ENCODE results near the gene TPK1.

Gene TPK1

DNA sequence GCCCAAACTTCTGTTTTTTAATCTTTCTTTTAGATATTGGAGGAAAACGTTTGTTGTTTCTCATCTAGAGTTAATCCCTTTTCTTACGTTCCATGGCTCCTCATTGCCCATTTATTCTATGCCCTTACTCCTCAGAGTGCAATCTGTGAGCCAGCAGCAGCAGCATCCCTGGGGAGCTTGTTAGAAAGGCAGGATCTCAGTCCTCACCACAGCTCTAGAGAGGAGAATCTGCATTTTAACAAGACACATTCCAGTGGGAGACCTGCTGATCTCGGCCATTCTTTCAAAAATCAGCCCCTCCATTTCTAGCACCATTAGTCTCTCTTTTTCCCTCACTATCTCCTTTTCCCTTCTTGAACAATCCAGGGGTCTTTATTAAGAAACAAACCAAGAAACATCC lies 348.0 kb downstream of the TPK1 start:
- H3K27ac Mint-ChIP-seq = no peak overlapping the region
- H3K36me3 Mint-ChIP-seq = peaks cover 9 to 13% of the 10 kb centered on the region in 2 donors
- DNase-seq (no peak), ATAC-seq (replicated peaks) (no peak)
- peaks cover 0 to 2% of the 10 kb centered on the region in 2 donors for H3K9me3 Mint-ChIP-seq
- no peak overlapping the region for H3K4me3 Mint-ChIP-seq
- H3K4me1 Mint-ChIP-seq = peaks cover 4 to 5% of the 10 kb centered on the region in 2 donors
- no peaks in the 10 kb centered on the region for H3K27me3 Mint-ChIP-seq

DNA sequence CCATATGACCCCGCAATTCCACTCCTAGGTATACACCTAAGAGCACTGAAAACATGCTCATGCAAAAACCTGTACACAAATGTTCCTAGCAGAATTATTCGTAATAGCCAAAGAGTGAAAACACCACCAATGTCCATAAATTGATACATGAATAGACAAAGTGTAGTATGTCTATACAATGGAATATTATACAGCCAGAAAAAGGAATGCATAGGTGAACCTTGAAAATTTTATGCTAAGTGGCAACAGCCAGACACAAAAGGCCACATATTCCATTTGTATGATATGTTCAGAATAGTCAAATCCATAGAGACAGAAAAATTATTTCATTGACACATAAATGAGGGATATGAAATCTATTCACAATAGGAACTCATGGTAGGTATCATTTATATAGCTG lies 351.4 kb downstream of the TPK1 start:
- DNase-seq (no peak), ATAC-seq (replicated peaks) (no peak)
- peaks cover 0 to 2% of the 10 kb centered on the region in 2 donors for H3K9me3 Mint-ChIP-seq
- no peak overlapping the region for H3K27ac Mint-ChIP-seq
- no peak overlapping the region for H3K4me3 Mint-ChIP-seq
- peaks cover 4 to 5% of the 10 kb centered on the region in 2 donors for H3K4me1 Mint-ChIP-seq
- H3K36me3 Mint-ChIP-seq = peaks cover 3 to 8% of the 10 kb centered on the region in 2 donors
- H3K27me3 Mint-ChIP-seq = no peaks in the 10 kb centered on the region

DNA sequence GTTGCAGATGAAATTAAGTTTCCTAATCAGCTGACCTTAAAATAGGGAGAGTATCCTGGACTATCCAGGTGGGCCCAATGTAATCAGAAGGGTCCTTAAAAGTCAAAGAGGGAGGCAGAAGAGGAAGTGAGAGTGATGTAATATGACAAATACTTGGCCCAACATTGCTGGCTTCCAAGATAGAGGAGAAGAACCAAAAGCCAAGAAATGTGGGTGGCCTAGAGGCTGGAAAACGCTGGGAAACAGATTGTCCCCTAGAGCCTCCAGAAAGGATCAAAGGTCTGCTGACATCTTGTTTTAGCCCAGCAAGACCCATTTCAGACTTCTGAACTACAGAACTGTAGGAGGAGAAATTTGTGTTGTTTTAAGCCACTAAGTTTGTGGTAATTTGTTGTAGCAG lies 352.7 kb downstream of the TPK1 start:
- DNase-seq (no peak), ATAC-seq (replicated peaks) (no peak)
- Mint-ChIP-seq H3K36me3 (peaks cover 2 to 7% of the 10 kb centered on the region in 2 donors), H3K27me3 (no peaks in the 10 kb centered on the region), H3K27ac (no peak overlapping the region), H3K4me1 (peaks cover 4 to 5% of the 10 kb centered on the region in 2 donors), H3K9me3 (peaks cover 0 to 2% of the 10 kb centered on the region in 2 donors), H3K4me3 (no peak overlapping the region)

DNA sequence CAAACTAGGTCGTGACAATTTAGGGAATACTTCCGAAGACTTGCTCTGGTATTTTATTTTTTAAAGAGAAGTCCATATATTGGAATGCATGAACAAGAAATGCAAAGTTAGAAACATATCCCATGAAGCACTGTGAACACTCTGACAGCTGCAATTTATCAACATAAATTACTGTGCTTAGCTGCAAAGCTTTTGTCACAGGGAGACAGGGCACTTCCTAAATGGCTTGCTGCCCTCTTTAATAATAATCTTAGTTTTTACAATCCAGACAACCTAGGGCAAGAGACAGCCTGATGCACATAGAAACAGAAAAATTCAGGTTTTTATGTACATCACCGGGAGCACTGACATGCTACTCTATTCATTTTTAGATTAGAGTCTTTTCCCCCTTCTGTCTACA lies 354.0 kb downstream of the TPK1 start:
- no peak overlapping the region for H3K27ac Mint-ChIP-seq
- peaks cover 0 to 2% of the 10 kb centered on the region in 2 donors for H3K36me3 Mint-ChIP-seq
- peaks cover 4 to 5% of the 10 kb centered on the region in 2 donors for H3K4me1 Mint-ChIP-seq
- no peaks in the 10 kb centered on the region for H3K27me3 Mint-ChIP-seq
- no peak overlapping the region for H3K4me3 Mint-ChIP-seq
- H3K9me3 Mint-ChIP-seq = peaks cover 0 to 2% of the 10 kb centered on the region in 2 donors
- DNase-seq (no peak), ATAC-seq (replicated peaks) (no peak)

DNA sequence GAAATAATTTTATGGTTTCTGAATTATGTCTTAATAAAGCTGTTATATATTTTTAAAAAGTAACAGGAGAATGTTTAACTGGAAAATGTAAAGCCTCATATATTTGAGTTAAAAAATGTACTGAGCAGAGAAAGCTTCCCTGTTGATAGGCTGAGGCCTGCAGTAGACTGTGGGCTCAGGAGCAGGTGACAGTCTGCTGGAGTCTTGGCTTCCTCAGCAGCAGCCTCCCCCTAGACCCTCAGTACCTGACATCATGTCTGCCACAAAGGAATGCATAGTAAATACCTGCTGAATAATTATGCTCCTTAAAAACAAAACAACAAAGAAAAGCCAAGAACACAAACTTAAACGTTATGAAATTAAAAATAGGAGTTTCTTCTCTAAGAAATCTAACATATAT lies 358.5 kb downstream of the TPK1 start:
- Mint-ChIP-seq H3K9me3 (no peaks in the 10 kb centered on the region), H3K27ac (no peak overlapping the region), H3K4me1 (peaks cover 19 to 30% of the 10 kb centered on the region in 2 donors), H3K4me3 (no peak overlapping the region), H3K27me3 (no peaks in the 10 kb centered on the region), H3K36me3 (no peaks in the 10 kb centered on the region)
- DNase-seq (no peak), ATAC-seq (replicated peaks) (no peak)

DNA sequence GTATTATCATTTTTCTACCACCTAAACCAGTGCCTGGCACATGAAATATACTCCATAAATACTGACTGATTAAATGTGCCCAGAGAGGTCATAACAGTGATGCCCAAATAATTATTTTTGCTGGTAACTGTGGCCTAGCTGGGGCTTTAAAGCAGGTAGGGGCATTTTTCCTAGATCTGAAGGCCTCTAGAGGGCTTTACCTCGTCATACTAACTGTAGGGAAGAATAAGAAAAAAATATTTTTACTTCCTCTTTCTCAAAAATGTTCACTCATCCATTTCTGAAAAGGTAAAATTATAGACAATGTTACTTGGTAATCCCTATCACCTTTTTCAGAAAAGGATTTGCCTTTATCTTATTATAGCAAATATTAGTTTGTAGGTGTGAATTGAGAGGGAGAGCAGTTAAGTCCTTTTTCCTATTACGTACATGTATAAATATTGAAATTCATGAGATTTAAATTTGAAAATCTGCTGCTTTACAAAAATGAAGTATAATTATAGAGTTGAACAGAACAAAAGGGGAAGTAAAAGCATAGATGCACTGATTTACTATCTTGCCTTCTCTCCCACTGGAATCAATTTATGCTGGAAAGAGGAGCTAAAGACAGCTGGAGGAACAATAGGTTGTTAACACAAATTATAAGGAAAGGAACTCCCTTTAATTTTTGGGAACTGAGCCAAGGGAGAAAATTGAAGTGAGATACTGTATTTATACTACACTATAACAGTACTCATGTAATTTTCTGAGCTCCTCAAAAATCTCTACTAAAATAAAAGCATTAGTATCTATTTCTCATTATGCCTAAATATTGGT lies 360.8 kb downstream of the TPK1 start:
- H3K27ac Mint-ChIP-seq = no peak overlapping the region
- peak; percentile 33 to 70 for ATAC-seq (replicated peaks)
- H3K4me1 Mint-ChIP-seq = peaks cover 19 to 30% of the 10 kb centered on the region in 2 donors
- no peaks in the 10 kb centered on the region for H3K36me3 Mint-ChIP-seq
- no peaks in the 10 kb centered on the region for H3K9me3 Mint-ChIP-seq
- H3K27me3 Mint-ChIP-seq = no peaks in the 10 kb centered on the region
- H3K4me3 Mint-ChIP-seq = no peak overlapping the region
- no peak for DNase-seq

DNA sequence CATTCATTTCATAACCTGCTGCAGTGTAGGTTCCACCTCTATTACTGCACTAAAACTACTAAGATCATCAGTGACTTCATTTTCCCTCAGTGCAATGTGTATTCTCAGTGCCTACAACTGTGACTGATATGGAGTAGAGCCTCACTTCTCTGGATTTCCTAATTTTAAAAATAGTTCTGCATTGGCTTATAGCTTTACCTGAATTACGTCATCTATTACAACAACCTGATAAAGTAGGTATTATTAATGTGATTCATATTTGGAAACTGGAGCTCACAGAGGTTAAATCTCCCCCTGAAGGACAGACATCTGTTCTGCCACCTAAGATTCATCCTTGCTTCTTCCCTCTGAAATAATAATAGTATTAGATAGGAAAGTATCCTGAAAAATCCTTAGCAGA lies 361.5 kb downstream of the TPK1 start:
- no peak for ATAC-seq (replicated peaks)
- H3K27ac Mint-ChIP-seq = no peak overlapping the region
- peaks cover 19 to 30% of the 10 kb centered on the region in 2 donors for H3K4me1 Mint-ChIP-seq
- no peak overlapping the region for H3K4me3 Mint-ChIP-seq
- no peaks in the 10 kb centered on the region for H3K9me3 Mint-ChIP-seq
- H3K36me3 Mint-ChIP-seq = no peaks in the 10 kb centered on the region
- DNase-seq = no peak
- no peaks in the 10 kb centered on the region for H3K27me3 Mint-ChIP-seq

DNA sequence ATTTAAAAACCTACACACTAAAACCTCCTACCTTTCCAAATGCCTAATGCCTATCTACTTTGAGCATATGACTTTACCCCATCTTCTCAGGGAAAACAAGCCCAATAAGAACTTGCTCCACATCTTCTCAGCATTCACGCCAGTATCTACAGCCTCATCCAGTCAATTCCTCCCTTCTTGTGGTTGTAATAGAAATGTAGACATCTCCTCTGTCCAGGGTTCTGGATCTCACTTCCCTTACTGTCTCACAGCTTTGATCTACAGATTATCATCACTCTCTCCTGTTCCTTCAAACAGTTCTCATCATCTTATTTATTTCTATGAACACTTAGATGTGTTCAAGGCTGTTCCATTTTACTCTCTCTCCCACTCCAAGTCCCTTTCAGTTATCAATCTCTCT lies 361.9 kb downstream of the TPK1 start:
- ATAC-seq (replicated peaks) = peak; percentile 57 to 73
- no peak for DNase-seq
- Mint-ChIP-seq H3K27ac (no peak overlapping the region), H3K4me3 (no peak overlapping the region), H3K9me3 (no peaks in the 10 kb centered on the region), H3K27me3 (no peaks in the 10 kb centered on the region), H3K36me3 (peaks cover 0 to under 1% of the 10 kb centered on the region in 2 donors), H3K4me1 (peaks cover 19 to 30% of the 10 kb centered on the region in 2 donors)

DNA sequence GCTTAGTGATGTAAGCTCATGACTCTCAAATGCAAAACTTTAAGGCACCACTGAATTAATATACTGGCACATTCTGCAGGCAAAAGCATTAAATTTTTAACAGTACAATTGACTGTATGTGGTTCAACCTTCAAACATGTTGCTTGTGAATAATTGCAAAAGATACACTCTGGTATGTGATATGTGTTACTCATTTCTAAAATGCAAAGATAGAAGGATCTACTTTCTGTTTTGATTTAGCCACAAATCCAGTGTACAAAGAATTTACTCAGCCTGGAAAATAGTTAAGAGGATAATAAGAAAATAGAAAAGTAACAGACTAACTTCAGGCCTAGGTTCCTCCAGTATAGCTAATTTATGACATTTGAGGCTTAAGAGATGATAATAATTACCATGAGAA lies 365.8 kb downstream of the TPK1 start:
- no peak for ATAC-seq (replicated peaks)
- H3K4me3 Mint-ChIP-seq = no peak overlapping the region
- peaks cover 0 to 5% of the 10 kb centered on the region in 2 donors for H3K9me3 Mint-ChIP-seq
- H3K36me3 Mint-ChIP-seq = peaks cover 10 to 15% of the 10 kb centered on the region in 2 donors
- no peak overlapping the region for H3K27ac Mint-ChIP-seq
- no peaks in the 10 kb centered on the region for H3K27me3 Mint-ChIP-seq
- DNase-seq = no peak
- peaks cover 17 to 22% of the 10 kb centered on the region in 2 donors for H3K4me1 Mint-ChIP-seq

DNA sequence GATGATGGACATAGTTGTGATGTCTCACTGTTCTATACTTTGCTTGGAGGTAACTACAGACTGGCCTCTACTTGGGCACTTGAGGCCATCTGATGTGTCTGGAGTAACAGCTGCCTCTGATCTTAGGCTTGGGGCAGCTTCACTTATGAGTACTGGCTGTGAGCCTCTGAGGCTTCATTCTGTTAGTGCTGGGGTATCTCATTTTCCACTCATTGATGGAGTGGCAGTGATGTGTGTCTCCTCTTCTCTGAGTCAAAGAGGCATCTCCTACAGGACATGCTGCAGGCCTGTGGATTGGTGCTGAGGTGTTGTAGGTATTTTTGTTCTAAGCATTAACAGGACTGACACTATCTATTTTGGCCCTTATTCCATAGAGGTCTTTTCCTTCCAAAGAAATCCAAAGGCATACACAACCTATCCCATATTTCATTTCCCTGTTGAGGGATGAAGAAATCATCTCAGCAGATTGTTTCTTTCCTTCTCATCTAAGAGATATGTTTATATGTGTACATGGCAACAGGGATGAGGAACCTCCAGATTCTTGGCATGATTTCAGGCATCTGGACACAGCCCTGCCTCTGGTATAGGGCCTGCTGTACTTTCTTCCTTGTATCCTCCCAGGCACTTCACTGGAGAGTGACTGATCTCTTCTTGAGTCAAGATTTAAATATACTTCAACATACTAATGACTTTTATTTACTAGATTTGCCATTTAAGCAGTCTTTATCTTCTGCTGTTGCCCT lies 366.7 kb downstream of the TPK1 start:
- H3K9me3 Mint-ChIP-seq = peaks cover 0 to 7% of the 10 kb centered on the region in 2 donors
- H3K4me1 Mint-ChIP-seq = peaks cover 11 to 13% of the 10 kb centered on the region in 2 donors
- ATAC-seq (replicated peaks) (peak in 1 of 2 donors; percentile 45), DNase-seq (no peak)
- H3K4me3 Mint-ChIP-seq = no peak overlapping the region
- no peaks in the 10 kb centered on the region for H3K27me3 Mint-ChIP-seq
- H3K27ac Mint-ChIP-seq = no peak overlapping the region
- peaks cover 15 to 22% of the 10 kb centered on the region in 2 donors for H3K36me3 Mint-ChIP-seq

DNA sequence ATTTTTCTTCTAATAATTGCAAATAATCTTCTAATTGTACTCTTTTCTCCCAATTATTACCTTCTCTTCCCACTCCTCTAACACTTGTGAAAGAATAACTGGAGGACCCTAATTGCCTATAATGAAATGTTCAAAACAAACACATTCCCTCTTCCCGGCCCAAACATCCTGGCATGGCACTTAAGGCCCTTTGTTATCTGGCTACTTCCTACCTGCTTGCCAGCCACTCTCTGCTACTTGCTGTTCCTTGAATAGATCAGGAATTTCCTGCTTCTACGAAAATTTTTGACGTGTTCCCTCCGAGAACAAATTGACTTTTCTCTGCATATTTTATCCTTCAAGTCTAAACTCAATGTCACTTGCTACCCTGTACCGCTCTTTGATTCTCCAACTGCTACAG lies 376.2 kb downstream of the TPK1 start:
- DNase-seq = no peak
- Mint-ChIP-seq H3K36me3 (peaks cover 15 to 43% of the 10 kb centered on the region in 2 donors), H3K4me3 (no peak overlapping the region), H3K27me3 (no peaks in the 10 kb centered on the region), H3K4me1 (no peaks in the 10 kb centered on the region), H3K27ac (no peak overlapping the region), H3K9me3 (peaks cover 6 to 12% of the 10 kb centered on the region in 2 donors)
- ATAC-seq (replicated peaks) = no peak

DNA sequence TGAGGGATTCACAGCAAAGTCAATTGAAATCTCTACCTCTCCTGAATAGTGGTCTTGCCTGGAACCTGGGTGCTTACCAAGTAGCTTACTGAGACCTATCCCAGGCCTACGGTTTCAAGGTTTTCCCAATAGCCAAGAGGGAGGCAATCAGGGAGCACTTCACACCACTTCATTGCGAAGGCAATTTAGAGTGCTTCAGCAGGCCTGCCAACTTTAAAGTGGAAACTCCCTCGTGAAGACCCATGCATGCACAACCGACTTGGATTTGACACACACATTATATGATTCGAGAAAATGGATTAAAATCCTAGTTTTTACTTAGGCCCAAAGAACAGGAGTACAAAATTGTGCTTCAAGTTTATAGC lies 380.8 kb downstream of the TPK1 start:
- DNase-seq (no peak), ATAC-seq (replicated peaks) (no peak)
- H3K9me3 Mint-ChIP-seq = peaks cover 0 to 2% of the 10 kb centered on the region in 2 donors
- H3K27ac Mint-ChIP-seq = no peak overlapping the region
- no peak overlapping the region for H3K4me3 Mint-ChIP-seq
- peaks cover 4% of the 10 kb centered on the region in 2 donors for H3K4me1 Mint-ChIP-seq
- H3K36me3 Mint-ChIP-seq = peaks cover under 1 to 22% of the 10 kb centered on the region in 2 donors
- no peaks in the 10 kb centered on the region for H3K27me3 Mint-ChIP-seq

DNA sequence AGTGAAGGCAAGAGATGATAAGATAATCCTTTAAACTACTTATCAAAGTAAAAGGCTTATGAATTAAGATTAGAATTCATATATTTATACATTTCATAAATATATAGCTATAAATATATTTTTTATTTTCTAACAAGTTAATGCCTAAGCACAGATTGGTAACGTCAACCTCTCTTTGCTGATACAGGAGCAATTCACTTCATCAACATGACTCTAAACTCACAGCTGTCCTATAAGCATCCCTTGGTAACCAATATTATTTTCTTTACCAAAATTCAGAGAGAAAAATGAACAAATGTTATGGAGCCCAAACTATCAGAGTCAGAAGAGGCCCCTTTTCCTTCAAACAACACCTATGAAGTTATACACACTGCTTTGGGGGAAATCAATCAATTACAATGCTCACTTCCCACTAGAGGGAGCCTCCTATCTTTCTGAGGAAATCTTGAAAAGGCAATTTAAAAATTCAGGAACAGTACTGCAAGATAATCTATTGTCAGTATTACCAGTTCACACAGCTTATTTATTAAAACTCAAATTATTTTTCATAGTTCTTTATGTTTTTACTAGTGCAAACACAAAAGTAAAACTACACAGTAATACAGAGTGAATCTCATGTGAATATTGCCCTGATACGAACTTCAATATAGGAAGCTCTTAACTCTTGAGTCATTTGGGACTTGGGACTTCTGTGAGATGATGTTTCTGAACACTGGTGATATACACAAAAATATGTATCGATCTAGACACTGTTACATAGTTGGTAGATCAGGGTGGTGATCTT lies 381.4 kb downstream of the TPK1 start:
- DNase-seq (no peak), ATAC-seq (replicated peaks) (no peak)
- Mint-ChIP-seq H3K27ac (no peak overlapping the region), H3K27me3 (no peaks in the 10 kb centered on the region), H3K36me3 (peaks cover 0 to 18% of the 10 kb centered on the region in 2 donors), H3K4me3 (no peak overlapping the region), H3K4me1 (peaks cover 4% of the 10 kb centered on the region in 2 donors), H3K9me3 (no peaks in the 10 kb centered on the region)

DNA sequence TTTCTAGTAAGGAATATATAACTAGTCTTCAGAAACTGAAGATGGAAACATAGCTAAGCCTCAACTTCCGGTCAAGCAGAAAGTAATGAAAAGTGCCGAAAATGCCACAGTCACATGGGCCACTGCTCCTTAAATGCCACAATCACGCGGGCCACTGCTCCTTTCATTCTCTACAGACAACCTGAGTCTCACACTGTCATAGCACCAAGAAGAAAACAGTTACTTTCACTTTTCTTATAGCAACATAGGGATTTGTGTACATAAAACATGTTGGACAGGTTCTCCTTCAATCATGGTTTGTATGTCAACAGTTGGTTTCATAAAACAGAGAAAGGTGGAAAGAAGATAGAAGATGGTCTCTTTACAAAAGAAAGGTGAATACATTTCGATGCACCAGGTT lies 383.8 kb downstream of the TPK1 start:
- H3K36me3 Mint-ChIP-seq = peaks cover 2 to 18% of the 10 kb centered on the region in 2 donors
- no peak overlapping the region for H3K4me3 Mint-ChIP-seq
- DNase-seq = no peak
- no peaks in the 10 kb centered on the region for H3K27me3 Mint-ChIP-seq
- H3K4me1 Mint-ChIP-seq = peaks cover 4% of the 10 kb centered on the region in 2 donors
- H3K27ac Mint-ChIP-seq = no peak overlapping the region
- peak; percentile 68 to 69 for ATAC-seq (replicated peaks)
- no peaks in the 10 kb centered on the region for H3K9me3 Mint-ChIP-seq
